ENCODE results near the gene RIMBP3C.

- TF ChIP-seq CTCF (IDR thresholded peaks at IDR 0.05) (no peak), POLR2A (IDR thresholded peaks at IDR 0.05) (no peak)
Measured at GRCh38 chr22:21599053-21599893, 48.0 kb upstream of the RIMBP3C start.

Data from right lobe of liver (tissue), 4 donors.